HG02571 (cell line): ENCODE data around the gene POLR1A.

Experiments used
- ATAC-seq: cut with Tn5 transposase; IDR thresholded peaks from one replicate; pipeline ENCODE4 v1.9.1; 2021; ENCODE audit warnings: mild to moderate bottlenecking, moderate library complexity; ENCODE audit not compliant: unreplicated experiment

POLR1A gene

GRCh38 chr2:85983766-85984165 lies 121.9 kb downstream of the POLR1A start:
- ATAC-seq = no peak

DNA sequence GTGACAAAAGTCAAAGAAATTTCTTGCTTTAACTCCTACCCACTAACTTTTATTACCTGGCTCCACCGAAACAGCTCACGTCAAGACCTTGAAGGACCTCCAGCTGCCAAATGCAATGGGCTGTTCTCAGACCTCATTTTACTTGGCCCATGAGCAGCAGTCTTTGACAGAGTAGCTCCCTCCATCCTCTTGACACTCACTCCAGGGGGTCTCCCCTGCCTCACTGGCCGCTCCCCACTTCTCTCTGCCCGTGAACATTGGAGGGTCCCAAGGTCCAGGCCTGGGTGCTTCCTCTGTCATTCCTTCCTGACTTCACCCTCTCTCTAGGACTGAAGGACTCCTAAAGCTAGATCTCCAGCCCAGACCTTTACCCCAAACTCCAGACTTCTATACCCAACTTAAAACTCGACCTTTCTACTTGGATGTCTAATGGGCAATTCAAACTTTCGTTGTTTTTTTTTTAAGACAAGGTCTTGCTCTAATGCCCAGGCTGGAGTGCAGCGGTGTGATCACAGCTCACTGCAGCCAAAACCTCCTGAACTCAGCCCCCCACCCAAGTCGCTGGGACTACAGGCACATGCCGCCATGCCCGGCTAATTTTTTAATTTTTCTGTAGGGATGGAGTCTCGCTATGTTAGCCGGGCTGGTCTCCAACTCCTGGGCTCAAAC lies 124.0 kb downstream of the POLR1A start:
- ATAC-seq = no peak

DNA sequence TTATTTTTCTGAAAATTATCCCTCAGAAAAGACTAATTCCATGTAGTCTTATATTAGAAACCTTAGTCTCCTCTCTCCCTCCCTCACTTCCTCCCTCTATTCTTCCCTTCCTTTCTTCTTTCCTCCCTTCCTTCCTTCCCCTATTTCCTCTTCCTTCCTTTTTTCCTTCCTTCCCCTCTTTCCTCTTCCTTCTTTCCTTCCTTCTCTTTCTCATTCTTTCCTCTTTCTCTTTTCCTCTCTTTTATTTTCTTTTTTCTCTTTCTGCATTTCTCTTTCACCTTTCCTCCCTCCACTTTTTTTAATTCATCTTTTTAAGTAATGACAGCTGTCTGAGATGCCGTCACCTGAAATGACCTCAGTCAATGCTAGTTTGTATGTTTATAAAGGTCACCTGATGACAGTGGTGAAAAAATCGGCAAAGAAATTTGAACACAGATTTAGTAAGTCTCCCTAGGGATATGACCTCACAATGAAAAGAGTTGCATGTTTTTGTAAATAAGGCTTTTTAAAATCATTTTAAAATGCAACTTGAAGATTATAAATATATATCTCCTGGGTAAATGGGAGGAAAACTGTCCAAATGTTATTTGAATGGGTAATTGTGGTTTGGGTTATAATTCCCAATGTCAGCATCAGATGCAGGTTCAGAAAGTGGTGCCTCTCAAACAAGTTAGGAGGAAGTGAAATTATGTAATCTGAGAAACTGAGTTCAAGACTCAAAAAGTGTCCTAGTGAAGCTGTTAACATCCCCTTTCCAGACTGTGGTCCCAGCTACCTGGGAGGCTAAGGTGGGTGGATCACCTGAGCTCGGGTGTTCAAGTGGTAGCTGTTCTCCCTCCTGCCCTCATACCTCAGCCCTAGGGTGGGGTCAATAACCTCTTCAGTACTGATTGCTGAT lies 126.6 kb downstream of the POLR1A start:
- ATAC-seq = no peak

GRCh38 chr2:85976106-85976920 lies 129.4 kb downstream of the POLR1A start:
- ATAC-seq = no peak

GRCh38 chr2:85975581-85975980 lies 130.1 kb downstream of the POLR1A start:
- no peak for ATAC-seq

- ATAC-seq = no peak
These were observed 131.3 kb downstream of the POLR1A start for GRCh38 chr2:85974390-85974789.

DNA sequence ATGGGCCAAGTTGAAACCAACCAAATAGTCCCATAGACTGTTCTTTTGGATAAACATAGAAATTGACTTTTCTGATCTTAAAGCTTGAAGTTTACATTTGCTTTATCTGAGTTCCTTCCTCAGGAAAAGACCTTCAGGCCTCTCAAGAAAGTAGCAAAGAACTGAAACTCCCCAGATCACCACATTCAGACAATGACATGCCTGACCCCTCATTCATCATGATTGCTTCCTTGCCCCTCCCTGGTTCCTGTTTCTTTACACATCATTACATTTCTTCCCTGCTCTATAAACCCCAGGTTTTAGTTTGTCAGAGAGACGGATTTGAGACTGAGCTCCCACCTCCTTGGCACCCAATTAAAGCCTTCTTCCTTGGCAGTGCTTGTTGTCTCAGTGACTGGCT lies 133.3 kb downstream of the POLR1A start:
- no peak for ATAC-seq

- no peak for ATAC-seq
These were observed 134.3 kb downstream of the POLR1A start for GRCh38 chr2:85971366-85971765.
